ENCODE data around the gene SLC16A10.

DNA sequence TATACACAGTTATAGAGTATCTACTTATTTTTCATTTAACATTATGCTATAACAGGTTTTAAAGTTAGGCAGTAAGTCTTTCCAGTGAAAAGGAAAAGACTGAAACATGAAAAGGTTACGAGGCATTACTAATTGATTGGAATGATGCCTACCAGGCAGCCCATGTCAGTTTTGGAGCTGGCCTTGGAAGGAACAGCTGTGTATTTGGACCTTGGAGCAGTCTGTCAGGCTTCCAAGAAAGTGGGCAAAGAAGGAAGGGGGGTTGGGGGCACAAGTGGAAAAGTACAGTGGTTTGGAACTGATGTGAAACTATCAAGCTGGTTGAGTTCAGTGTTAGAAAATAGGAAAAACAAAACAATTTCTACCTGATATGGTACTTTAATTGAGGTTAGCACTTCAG is 41.7 kb downstream of the SLC16A10 start:
- TF ChIP-seq, protein P1, sequence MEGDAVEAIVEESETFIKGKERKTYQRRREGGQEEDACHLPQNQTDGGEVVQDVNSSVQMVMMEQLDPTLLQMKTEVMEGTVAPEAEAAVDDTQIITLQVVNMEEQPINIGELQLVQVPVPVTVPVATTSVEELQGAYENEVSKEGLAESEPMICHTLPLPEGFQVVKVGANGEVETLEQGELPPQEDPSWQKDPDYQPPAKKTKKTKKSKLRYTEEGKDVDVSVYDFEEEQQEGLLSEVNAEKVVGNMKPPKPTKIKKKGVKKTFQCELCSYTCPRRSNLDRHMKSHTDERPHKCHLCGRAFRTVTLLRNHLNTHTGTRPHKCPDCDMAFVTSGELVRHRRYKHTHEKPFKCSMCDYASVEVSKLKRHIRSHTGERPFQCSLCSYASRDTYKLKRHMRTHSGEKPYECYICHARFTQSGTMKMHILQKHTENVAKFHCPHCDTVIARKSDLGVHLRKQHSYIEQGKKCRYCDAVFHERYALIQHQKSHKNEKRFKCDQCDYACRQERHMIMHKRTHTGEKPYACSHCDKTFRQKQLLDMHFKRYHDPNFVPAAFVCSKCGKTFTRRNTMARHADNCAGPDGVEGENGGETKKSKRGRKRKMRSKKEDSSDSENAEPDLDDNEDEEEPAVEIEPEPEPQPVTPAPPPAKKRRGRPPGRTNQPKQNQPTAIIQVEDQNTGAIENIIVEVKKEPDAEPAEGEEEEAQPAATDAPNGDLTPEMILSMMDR (IDR thresholded peaks at IDR 0.05) = no peak
- no peak for TF ChIP-seq EP300 (IDR thresholded peaks at IDR 0.05)

Measured in upper lobe of left lung (tissue), 4 donors.